IMR-90 (cell line): Measurements from ENCODE around the gene AK3.

Source experiments
- CEBPB ChIP-seq: IDR thresholded peaks from 2 replicates; pipeline ENCODE4 v1.6.1; 2012; ENCODE audit warnings: low read depth, low read length, improper control_type of control experiment
- MAFK ChIP-seq: IDR thresholded peaks from 2 replicates; pipeline ENCODE4 v1.6.1; 2012; ENCODE audit warnings: low read depth, low read length, improper control_type of control experiment
- MAZ ChIP-seq: IDR thresholded peaks from 2 replicates; pipeline ENCODE4 v1.6.1; 2012; ENCODE audit warnings: low read depth, mild to moderate bottlenecking, low read length, improper control_type of control experiment, moderate library complexity, borderline replicate concordance
- MXI1 ChIP-seq: IDR thresholded peaks from 2 replicates; pipeline ENCODE4 v1.6.1; 2012; ENCODE audit warnings: low read depth, mild to moderate bottlenecking, low read length, moderate library complexity, borderline replicate concordance
- POLR2A ChIP-seq: IDR thresholded peaks from 2 replicates; pipeline ENCODE4 v1.6.1; 2012; ENCODE audit warnings: mild to moderate bottlenecking, low read depth, low read length
- RFX5 ChIP-seq: IDR thresholded peaks from 2 replicates; pipeline ENCODE4 v1.8.0; 2012; ENCODE audit warnings: low read depth, mild to moderate bottlenecking, low read length, moderate library complexity
- SMC3 ChIP-seq: fragments of 150-350 bp; IDR thresholded peaks from 2 replicates; pipeline ENCODE4 v1.6.1; 2016; ENCODE audit warnings: low read depth, mild to moderate bottlenecking, antibody characterized with exemption, low read length, moderate library complexity
- TF ChIP-seq, protein P1 (sequence below): conservative IDR thresholded peaks from 2 replicates; pipeline ENCODE4 v1.5.1; 2012; ENCODE audit warnings: mild to moderate bottlenecking, low read depth, low read length, improper control_type of control experiment
- TF ChIP-seq, protein P2 (sequence below): fragments of 150-350 bp; IDR thresholded peaks from 2 replicates; pipeline ENCODE4 v1.6.1; 2017; ENCODE audit warnings: mild to moderate bottlenecking, antibody characterized with exemption, low read length, low read depth

DNA sequence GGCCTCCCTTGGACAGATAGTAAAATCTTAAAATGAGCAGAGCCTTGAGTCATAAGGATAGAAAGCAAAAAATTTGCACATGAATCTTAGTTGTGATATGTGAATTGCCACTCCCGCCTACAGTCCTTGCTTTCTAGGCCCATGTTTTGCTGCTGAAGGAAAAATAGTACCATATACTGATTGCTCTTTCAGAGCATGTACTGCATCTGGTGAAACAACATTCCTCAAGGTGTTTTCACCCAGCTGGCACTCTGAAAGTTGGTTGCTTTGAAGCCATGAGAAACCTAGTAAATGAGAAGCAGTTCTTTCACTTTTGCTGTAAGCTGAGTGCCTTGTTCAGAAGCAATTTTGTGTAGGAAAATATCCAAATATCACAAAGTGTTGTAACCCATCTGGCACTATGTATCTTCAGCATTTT lies 51.3 kb downstream of the AK3 start:
- no peak for TF ChIP-seq MAZ
- TF ChIP-seq CEBPB = no peak
- TF ChIP-seq, protein P1, sequence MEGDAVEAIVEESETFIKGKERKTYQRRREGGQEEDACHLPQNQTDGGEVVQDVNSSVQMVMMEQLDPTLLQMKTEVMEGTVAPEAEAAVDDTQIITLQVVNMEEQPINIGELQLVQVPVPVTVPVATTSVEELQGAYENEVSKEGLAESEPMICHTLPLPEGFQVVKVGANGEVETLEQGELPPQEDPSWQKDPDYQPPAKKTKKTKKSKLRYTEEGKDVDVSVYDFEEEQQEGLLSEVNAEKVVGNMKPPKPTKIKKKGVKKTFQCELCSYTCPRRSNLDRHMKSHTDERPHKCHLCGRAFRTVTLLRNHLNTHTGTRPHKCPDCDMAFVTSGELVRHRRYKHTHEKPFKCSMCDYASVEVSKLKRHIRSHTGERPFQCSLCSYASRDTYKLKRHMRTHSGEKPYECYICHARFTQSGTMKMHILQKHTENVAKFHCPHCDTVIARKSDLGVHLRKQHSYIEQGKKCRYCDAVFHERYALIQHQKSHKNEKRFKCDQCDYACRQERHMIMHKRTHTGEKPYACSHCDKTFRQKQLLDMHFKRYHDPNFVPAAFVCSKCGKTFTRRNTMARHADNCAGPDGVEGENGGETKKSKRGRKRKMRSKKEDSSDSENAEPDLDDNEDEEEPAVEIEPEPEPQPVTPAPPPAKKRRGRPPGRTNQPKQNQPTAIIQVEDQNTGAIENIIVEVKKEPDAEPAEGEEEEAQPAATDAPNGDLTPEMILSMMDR = no peak
- no peak for TF ChIP-seq POLR2A
- TF ChIP-seq, protein P2, sequence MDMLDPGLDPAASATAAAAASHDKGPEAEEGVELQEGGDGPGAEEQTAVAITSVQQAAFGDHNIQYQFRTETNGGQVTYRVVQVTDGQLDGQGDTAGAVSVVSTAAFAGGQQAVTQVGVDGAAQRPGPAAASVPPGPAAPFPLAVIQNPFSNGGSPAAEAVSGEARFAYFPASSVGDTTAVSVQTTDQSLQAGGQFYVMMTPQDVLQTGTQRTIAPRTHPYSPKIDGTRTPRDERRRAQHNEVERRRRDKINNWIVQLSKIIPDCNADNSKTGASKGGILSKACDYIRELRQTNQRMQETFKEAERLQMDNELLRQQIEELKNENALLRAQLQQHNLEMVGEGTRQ = no peak
- no peak for TF ChIP-seq MAFK
- no peak for TF ChIP-seq SMC3
- TF ChIP-seq MXI1 = no peak
- no peak for TF ChIP-seq RFX5
